Neural cell (in vitro differentiated cells): Measurements from ENCODE around the gene MCM5. TPM values are rescaled to one million over a fixed set of nuclear protein-coding genes. Genes with fewer than 3 reads are reported as not detected.

ENCODE experiments used
- H2AFZ ChIP-seq: fragments of 200-600, 300-800 bp; sonication (generic), shearing (Covaris generic); 2 replicates; pipeline ENCODE4 v1.6.0; 2014; ENCODE audit warnings: low read depth, mild to moderate bottlenecking, antibody characterized with exemption, low read length, moderate library complexity
- H3F3A ChIP-seq: fragments of 200-600 bp; shearing (Covaris generic); 2 replicates; pipeline ENCODE4 v1.6.1; 2016; ENCODE audit warnings: mild to moderate bottlenecking, moderate library complexity, mixed read lengths, antibody characterized with exemption, low read length; ENCODE audit not compliant: insufficient read depth, poor library complexity, severe bottlenecking
- H3K27ac ChIP-seq: fragments of 200-600, 300-800 bp; sonication (generic), shearing (Covaris generic); 2 replicates; pipeline ENCODE4 v1.5.1; 2014; ENCODE audit warnings: mild to moderate bottlenecking, low read length, moderate library complexity
- H3K27me3 ChIP-seq: fragments of 300-800, 200-600 bp; sonication (generic), shearing (Covaris generic); 2 replicates; pipeline ENCODE4 v1.6.0; 2014; ENCODE audit warnings: mild to moderate bottlenecking, low read depth, low read length, moderate library complexity; ENCODE audit not compliant: insufficient read depth
- H3K36me3 ChIP-seq: fragments of 300-800, 200-600 bp; sonication (generic), shearing (Covaris generic); 2 replicates; pipeline ENCODE4 v1.5.1; 2014; ENCODE audit warnings: mild to moderate bottlenecking, antibody characterized with exemption, low read length, moderate library complexity; ENCODE audit not compliant: insufficient read depth
- H3K4me2 ChIP-seq: fragments of 300-800, 200-600 bp; sonication (generic), shearing (Covaris generic); 2 replicates; pipeline ENCODE4 v1.6.0; 2014; ENCODE audit warnings: mild to moderate bottlenecking, low read length
- H3K4me3 ChIP-seq: fragments of 300-800, 200-600 bp; sonication (generic), shearing (Covaris generic); 2 replicates; pipeline ENCODE4 v1.5.1; 2014; ENCODE audit warnings: mild to moderate bottlenecking, low read length, moderate library complexity
- H3K79me2 ChIP-seq: fragments of 200-600 bp; shearing (Covaris generic); replicated peaks from 2 replicates; pipeline ENCODE4 v1.6.0; 2014; ENCODE audit warnings: mild to moderate bottlenecking, low read length, moderate library complexity; ENCODE audit not compliant: insufficient read depth
- H3K9ac ChIP-seq: fragments of 300-800, 200-600 bp; sonication (generic), shearing (Covaris generic); 2 replicates; pipeline ENCODE4 v1.6.1; 2016; ENCODE audit warnings: mild to moderate bottlenecking, low read length, mixed read lengths
- H3K9me2 ChIP-seq: fragments of 200-600 bp; shearing (Covaris generic); 2 replicates; pipeline ENCODE4 v1.6.1; 2016; ENCODE audit warnings: mild to moderate bottlenecking, low read length, mixed read lengths; ENCODE audit not compliant: insufficient read depth
- H3K9me3 ChIP-seq: fragments of 200-600, 300-800 bp; sonication (generic), shearing (Covaris generic); 2 replicates; pipeline ENCODE4 v1.6.1; 2016; ENCODE audit warnings: mild to moderate bottlenecking, mixed run types, low read length, moderate library complexity, mixed read lengths
- H4K20me1 ChIP-seq: fragments of 200-600 bp; shearing (Covaris generic); 2 replicates; pipeline ENCODE4 v1.6.1; 2016; ENCODE audit warnings: mild to moderate bottlenecking, mixed run types; ENCODE audit not compliant: insufficient read depth
- CTCF ChIP-seq: fragments of 450-650 bp; IDR thresholded peaks from 2 replicates; pipeline ENCODE4 v1.5.1; 2014; ENCODE audit warnings: antibody characterized with exemption, mild to moderate bottlenecking, moderate library complexity; ENCODE audit not compliant: poor library complexity, severe bottlenecking
- EP300 ChIP-seq: fragments of 450-650 bp; conservative IDR thresholded peaks from 2 replicates; pipeline ENCODE4 v1.6.1; 2014; ENCODE audit warnings: antibody characterized with exemption, mild to moderate bottlenecking, moderate library complexity; ENCODE audit not compliant: poor library complexity, severe bottlenecking
- EZH2 ChIP-seq: fragments of 200-600, 300-800 bp; shearing (Covaris generic), sonication (generic); IDR thresholded peaks from 2 replicates; pipeline ENCODE4 v1.6.1; 2014; ENCODE audit warnings: antibody characterized with exemption, low read length, borderline replicate concordance, mild to moderate bottlenecking; ENCODE audit not compliant: insufficient read depth, poor library complexity, severe bottlenecking
- MXI1 ChIP-seq: fragments of 450-650 bp; conservative IDR thresholded peaks from 2 replicates; pipeline ENCODE4 v1.6.1; 2014; ENCODE audit warnings: antibody characterized with exemption, mild to moderate bottlenecking; ENCODE audit not compliant: poor library complexity, severe bottlenecking
- POLR2AphosphoS5 ChIP-seq: IDR thresholded peaks from 2 replicates; pipeline ENCODE4 v1.6.1; 2012
- RAD21 ChIP-seq: fragments of 450-650 bp; conservative IDR thresholded peaks from 2 replicates; pipeline ENCODE4 v1.6.1; 2014; ENCODE audit warnings: antibody characterized with exemption, mild to moderate bottlenecking, moderate library complexity
- SMC3 ChIP-seq: fragments of 450-650 bp; conservative IDR thresholded peaks from 2 replicates; pipeline ENCODE4 v1.6.1; 2014; ENCODE audit warnings: antibody characterized with exemption, mild to moderate bottlenecking, moderate library complexity; ENCODE audit not compliant: poor library complexity
- TAF1 ChIP-seq: IDR thresholded peaks from 2 replicates; pipeline ENCODE4 v1.6.1; 2012; ENCODE audit warnings: low read depth
- polyA plus RNA-seq: library from polyadenylated mRNA; depleted of rRNA; stranded (reverse); fragments of >200 nt; gene quantifications from 2 replicates; pipeline ENCODE4 v1.2.3, GENCODE V29; 2014
- TF ChIP-seq, protein P1 (sequence below): IDR thresholded peaks from 2 replicates; pipeline ENCODE4 v1.6.1; 2012; ENCODE audit warnings: borderline replicate concordance

MCM5 gene
- polyA plus RNA-seq, 1 donor from 2014 or later, result 6.9 TPM

DNA sequence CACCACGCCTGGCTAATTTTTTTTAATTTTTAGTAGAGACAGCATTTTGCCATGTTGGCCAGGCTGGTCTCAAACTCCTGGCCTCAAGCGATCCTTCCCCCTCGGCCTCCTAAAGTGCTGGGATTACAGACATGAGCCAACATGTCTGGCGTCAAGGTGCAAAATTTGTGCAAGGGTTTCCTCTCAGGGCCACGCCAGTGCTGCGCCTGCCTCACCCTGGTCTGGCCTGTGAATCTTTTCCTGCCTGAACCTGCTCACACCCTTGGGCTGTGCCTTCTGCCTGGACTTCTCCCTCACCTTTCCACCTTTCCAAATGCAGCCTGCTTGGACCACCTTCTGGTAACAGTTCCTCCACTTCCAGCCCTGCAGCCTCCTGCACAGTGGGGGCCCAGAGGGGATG is 43.4 kb downstream of the MCM5 start:
- no peak overlapping the region for H3K4me3 ChIP-seq
- H3K9ac ChIP-seq, result no peak overlapping the region
- H3K9me2 ChIP-seq, result no peaks in the 10 kb centered on the region
- H3K27ac ChIP-seq, result no peak overlapping the region
- H3K27me3 ChIP-seq, result no peaks in the 10 kb centered on the region
- H3F3A ChIP-seq, result no peaks in the 10 kb centered on the region
- no peaks in the 10 kb centered on the region for H4K20me1 ChIP-seq
- H3K79me2 ChIP-seq, result no peaks in the 10 kb centered on the region
- H3K4me2 ChIP-seq, result no peak overlapping the region
- no peak for TF ChIP-seq CTCF
- TF ChIP-seq EZH2, result no peak
- TF ChIP-seq RAD21, result no peak
- no peak for TF ChIP-seq MXI1
- TF ChIP-seq TAF1, result no peak
- TF ChIP-seq EP300, result no peak
- no peak for TF ChIP-seq SMC3
- no peak for TF ChIP-seq POLR2AphosphoS5
- TF ChIP-seq, protein P1, sequence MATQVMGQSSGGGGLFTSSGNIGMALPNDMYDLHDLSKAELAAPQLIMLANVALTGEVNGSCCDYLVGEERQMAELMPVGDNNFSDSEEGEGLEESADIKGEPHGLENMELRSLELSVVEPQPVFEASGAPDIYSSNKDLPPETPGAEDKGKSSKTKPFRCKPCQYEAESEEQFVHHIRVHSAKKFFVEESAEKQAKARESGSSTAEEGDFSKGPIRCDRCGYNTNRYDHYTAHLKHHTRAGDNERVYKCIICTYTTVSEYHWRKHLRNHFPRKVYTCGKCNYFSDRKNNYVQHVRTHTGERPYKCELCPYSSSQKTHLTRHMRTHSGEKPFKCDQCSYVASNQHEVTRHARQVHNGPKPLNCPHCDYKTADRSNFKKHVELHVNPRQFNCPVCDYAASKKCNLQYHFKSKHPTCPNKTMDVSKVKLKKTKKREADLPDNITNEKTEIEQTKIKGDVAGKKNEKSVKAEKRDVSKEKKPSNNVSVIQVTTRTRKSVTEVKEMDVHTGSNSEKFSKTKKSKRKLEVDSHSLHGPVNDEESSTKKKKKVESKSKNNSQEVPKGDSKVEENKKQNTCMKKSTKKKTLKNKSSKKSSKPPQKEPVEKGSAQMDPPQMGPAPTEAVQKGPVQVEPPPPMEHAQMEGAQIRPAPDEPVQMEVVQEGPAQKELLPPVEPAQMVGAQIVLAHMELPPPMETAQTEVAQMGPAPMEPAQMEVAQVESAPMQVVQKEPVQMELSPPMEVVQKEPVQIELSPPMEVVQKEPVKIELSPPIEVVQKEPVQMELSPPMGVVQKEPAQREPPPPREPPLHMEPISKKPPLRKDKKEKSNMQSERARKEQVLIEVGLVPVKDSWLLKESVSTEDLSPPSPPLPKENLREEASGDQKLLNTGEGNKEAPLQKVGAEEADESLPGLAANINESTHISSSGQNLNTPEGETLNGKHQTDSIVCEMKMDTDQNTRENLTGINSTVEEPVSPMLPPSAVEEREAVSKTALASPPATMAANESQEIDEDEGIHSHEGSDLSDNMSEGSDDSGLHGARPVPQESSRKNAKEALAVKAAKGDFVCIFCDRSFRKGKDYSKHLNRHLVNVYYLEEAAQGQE, result no peak
- H3K36me3 ChIP-seq, result no peaks in the 10 kb centered on the region
- no peaks in the 10 kb centered on the region for H3K9me3 ChIP-seq
- no peak overlapping the region for H2AFZ ChIP-seq

DNA sequence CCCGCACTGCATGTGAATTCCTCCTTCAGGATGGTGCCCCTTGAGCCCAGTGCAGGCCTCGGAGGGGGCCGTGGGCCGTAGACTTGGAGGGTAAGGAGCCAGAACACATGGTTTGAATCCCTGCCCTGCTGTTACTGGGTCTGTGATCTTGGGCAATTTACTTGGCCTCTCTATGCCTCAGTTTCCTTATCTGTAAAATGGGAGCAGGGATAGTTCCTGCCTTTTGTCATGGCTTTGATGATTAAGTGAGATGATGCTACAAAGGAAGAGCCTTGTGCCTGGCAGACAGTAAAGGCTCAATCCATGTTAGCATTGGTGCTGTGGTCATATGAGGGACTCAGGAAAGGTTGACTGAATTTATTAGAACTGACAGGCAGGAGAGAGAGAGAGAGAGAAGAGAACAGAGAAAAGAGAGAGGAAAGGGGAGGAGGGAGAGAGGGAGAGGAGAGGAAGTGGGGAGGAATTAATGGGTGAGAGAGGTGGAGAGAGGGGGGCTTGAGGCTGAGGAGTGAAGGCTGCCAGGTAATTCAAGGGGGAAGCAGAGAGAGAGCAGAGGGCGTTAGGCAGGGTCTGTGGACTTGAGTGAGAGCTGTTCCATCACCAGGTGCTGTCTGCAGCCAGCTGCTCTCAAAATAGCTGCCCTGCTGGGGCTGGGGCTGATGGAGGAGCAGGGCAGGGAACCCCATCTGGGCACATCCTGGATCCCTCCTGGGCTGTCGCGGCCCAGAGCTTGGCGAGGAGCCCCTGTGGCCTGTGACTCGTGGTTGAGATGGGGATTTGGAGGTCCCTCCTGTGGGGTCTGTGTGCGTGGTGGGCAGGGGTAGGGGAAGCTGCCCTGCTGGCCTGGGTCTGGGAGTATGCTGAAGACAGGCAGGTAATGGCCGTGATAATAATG is 44.1 kb downstream of the MCM5 start:
- H3K27ac ChIP-seq, result no peak overlapping the region
- TF ChIP-seq TAF1, result no peak
- no peak for TF ChIP-seq SMC3
- TF ChIP-seq RAD21, result no peak
- no peak for TF ChIP-seq CTCF
- no peak for TF ChIP-seq POLR2AphosphoS5
- TF ChIP-seq EZH2, result no peak
- no peak for TF ChIP-seq MXI1
- TF ChIP-seq EP300, result no peak
- no peak overlapping the region for H3K4me3 ChIP-seq
- no peaks in the 10 kb centered on the region for H3K36me3 ChIP-seq
- no peak overlapping the region for H3K4me2 ChIP-seq
- no peak overlapping the region for H2AFZ ChIP-seq
- H3K9me2 ChIP-seq, result no peaks in the 10 kb centered on the region
- no peaks in the 10 kb centered on the region for H3K79me2 ChIP-seq
- H3K27me3 ChIP-seq, result no peaks in the 10 kb centered on the region
- H4K20me1 ChIP-seq, result no peaks in the 10 kb centered on the region
- peak overlapping the region; percentile 18 for H3K9ac ChIP-seq
- H3F3A ChIP-seq, result no peaks in the 10 kb centered on the region
- H3K9me3 ChIP-seq, result no peaks in the 10 kb centered on the region
